Fibroblast of skin of left quadriceps (primary cell): ENCODE results near the gene ISL2.

Experiments
- DNase-seq, 2 experiments: peaks; one replicate each; pipeline ENCODE4 v3.0.0-alpha.2; 2013; ENCODE audit warnings: low read depth in 2 of 2

ISL2 gene

GRCh38 chr15:76327191-76328105 is 9.1 kb upstream of the ISL2 start:
- no peak for DNase-seq

GRCh38 chr15:76328106-76328696 is 8.4 kb upstream of the ISL2 start:
- DNase-seq, result no peak

- no peak for DNase-seq
Observed at GRCh38 chr15:76328958-76329357, 7.6 kb upstream of the ISL2 start.

- no peak for DNase-seq
Observed at GRCh38 chr15:76330080-76330680, 6.4 kb upstream of the ISL2 start.

GRCh38 chr15:76332796-76333195 is 3.8 kb upstream of the ISL2 start:
- DNase-seq, result no peak

GRCh38 chr15:76333309-76333708 is 3.3 kb upstream of the ISL2 start:
- no peak for DNase-seq

- no peak for DNase-seq
Observed at GRCh38 chr15:76333720-76334437, 2.7 kb upstream of the ISL2 start.

GRCh38 chr15:76334438-76335306 is 1.9 kb upstream of the ISL2 start:
- no peak for DNase-seq

GRCh38 chr15:76335307-76336253 is 993 bp upstream of the ISL2 start:
- DNase-seq, result no peak

- no peak for DNase-seq
Observed at GRCh38 chr15:76337059-76337695, 604 bp downstream of the ISL2 start.

GRCh38 chr15:76337696-76338485 is 1.3 kb downstream of the ISL2 start:
- no peak for DNase-seq

GRCh38 chr15:76338486-76339304 is 2.1 kb downstream of the ISL2 start:
- DNase-seq, result no peak

GRCh38 chr15:76339305-76340197 is 3.0 kb downstream of the ISL2 start:
- DNase-seq, result no peak

- DNase-seq, result no peak
Observed at GRCh38 chr15:76340198-76340802, 3.7 kb downstream of the ISL2 start.

- DNase-seq, result no peak
Observed at GRCh38 chr15:76340803-76341365, 4.3 kb downstream of the ISL2 start.
